Osteoblast (primary cell): ENCODE data around the gene FAM83D. TPM values are rescaled to one million over a fixed set of nuclear protein-coding genes. Genes with fewer than 3 reads are reported as not detected.

ENCODE experiments used
- DNase-seq: peaks from one replicate; pipeline ENCODE4 v3.0.0; 2011; ENCODE audit warnings: low spot score, mixed read lengths; ENCODE audit not compliant: insufficient read length; ENCODE audit errors: missing footprints
- H2AFZ ChIP-seq: 2 replicates; pipeline ENCODE4 v1.6.0; 2011; ENCODE audit warnings: mild to moderate bottlenecking, low read length
- H3K27ac ChIP-seq: 2 replicates; pipeline ENCODE4 v1.5.1; 2011; ENCODE audit warnings: mild to moderate bottlenecking, low read depth, low read length, moderate library complexity
- H3K27me3 ChIP-seq: 2 replicates; pipeline ENCODE4 v1.6.0; 2012; ENCODE audit warnings: mild to moderate bottlenecking, control low read depth, inconsistent platforms, low read length, moderate library complexity; ENCODE audit not compliant: insufficient read depth
- H3K36me3 ChIP-seq: 2 replicates; pipeline ENCODE4 v1.5.1; 2011; ENCODE audit warnings: mild to moderate bottlenecking, low read length, control low read depth, moderate library complexity; ENCODE audit not compliant: insufficient read depth
- H3K4me1 ChIP-seq: 2 replicates; pipeline ENCODE4 v1.5.1; 2011; ENCODE audit warnings: mild to moderate bottlenecking, low read length, control low read depth, moderate library complexity; ENCODE audit not compliant: insufficient read depth
- H3K4me2 ChIP-seq: 2 replicates; pipeline ENCODE4 v1.6.0; 2011; ENCODE audit warnings: mild to moderate bottlenecking, low read length; ENCODE audit not compliant: insufficient read depth
- H3K4me3 ChIP-seq: fragments of 200-600 bp; sonication (generic); 3 replicates; pipeline ENCODE4 v1.5.1; 2012; ENCODE audit warnings: mild to moderate bottlenecking, low read length, inconsistent platforms; ENCODE audit not compliant: insufficient read depth
- H3K79me2 ChIP-seq: 2 replicates; pipeline ENCODE4 v1.6.0; 2012; ENCODE audit warnings: mild to moderate bottlenecking, low read length, control low read depth, inconsistent platforms; ENCODE audit not compliant: insufficient read depth
- H3K9me3 ChIP-seq: 2 replicates; pipeline ENCODE4 v1.5.1; 2011; ENCODE audit warnings: low read depth, low read length, control low read depth
- H4K20me1 ChIP-seq: 2 replicates; pipeline ENCODE4 v1.6.0; 2012; ENCODE audit warnings: mild to moderate bottlenecking, low read length, control low read depth; ENCODE audit not compliant: insufficient read depth
- CTCF ChIP-seq: IDR thresholded peaks from 2 replicates; pipeline ENCODE4 v1.5.1; 2011; ENCODE audit warnings: mild to moderate bottlenecking, low read depth, low read length, moderate library complexity; ENCODE audit errors: extremely low read depth
- total RNA-seq: library from RNA; depleted of rRNA; stranded (reverse); fragments of >200 nt; gene quantifications from 2 replicates; pipeline ENCODE4 v1.2.3, GENCODE V29; 2012

The FAM83D gene
- total RNA-seq, 1 donor: 2.2 TPM

GRCh38 chr20:38945012-38945411 is 18.8 kb downstream of the FAM83D start:
- no peak for TF ChIP-seq CTCF
- DNase-seq: no peak
- H3K79me2 ChIP-seq: peaks cover 38% of the 10 kb centered on the region

GRCh38 chr20:38946836-38947235 is 20.6 kb downstream of the FAM83D start:
- Histone ChIP-seq H3K9me3 (no peaks in the 10 kb centered on the region), H3K27me3 (no peaks in the 10 kb centered on the region), H4K20me1 (no peaks in the 10 kb centered on the region), H3K36me3 (peaks cover 40% of the 10 kb centered on the region), H2AFZ (peak overlapping the region; percentile 28), H3K4me2 (no peak overlapping the region), H3K27ac (no peak overlapping the region), H3K4me1 (no peaks in the 10 kb centered on the region), H3K4me3 (no peak overlapping the region), H3K79me2 (peaks cover 20% of the 10 kb centered on the region)
- no peak for TF ChIP-seq CTCF
- DNase-seq: no peak

More at GRCh38 chr20:38945012-38945411, 18.8 kb downstream of the FAM83D start:
- Histone ChIP-seq H4K20me1 (peaks cover 3% of the 10 kb centered on the region), H3K4me1 (no peaks in the 10 kb centered on the region), H3K27ac (no peak overlapping the region), H3K4me3 (no peak overlapping the region), H2AFZ (no peak overlapping the region), H3K36me3 (peaks cover 35% of the 10 kb centered on the region), H3K27me3 (no peaks in the 10 kb centered on the region), H3K9me3 (no peaks in the 10 kb centered on the region), H3K4me2 (no peak overlapping the region)

GRCh38 chr20:38947931-38948362 is 21.7 kb downstream of the FAM83D start:
- no peaks in the 10 kb centered on the region for H3K27me3 ChIP-seq
- no peaks in the 10 kb centered on the region for H3K4me1 ChIP-seq
- no peaks in the 10 kb centered on the region for H4K20me1 ChIP-seq
- no peak overlapping the region for H2AFZ ChIP-seq
- H3K9me3 ChIP-seq: no peaks in the 10 kb centered on the region
- DNase-seq: no peak
- H3K27ac ChIP-seq: no peak overlapping the region
- H3K36me3 ChIP-seq: peaks cover 40% of the 10 kb centered on the region
- no peak overlapping the region for H3K4me3 ChIP-seq
- no peak for TF ChIP-seq CTCF
- H3K79me2 ChIP-seq: peaks cover 17% of the 10 kb centered on the region
- H3K4me2 ChIP-seq: no peak overlapping the region

- H4K20me1 ChIP-seq: no peaks in the 10 kb centered on the region
- H3K4me1 ChIP-seq: no peaks in the 10 kb centered on the region
- peak overlapping the region; percentile 50 for H2AFZ ChIP-seq
- H3K4me3 ChIP-seq: no peak overlapping the region
- no peak for DNase-seq
- TF ChIP-seq CTCF: no peak
- H3K27ac ChIP-seq: no peak overlapping the region
- peaks cover 30% of the 10 kb centered on the region for H3K36me3 ChIP-seq
- no peaks in the 10 kb centered on the region for H3K27me3 ChIP-seq
- H3K79me2 ChIP-seq: peaks cover 5% of the 10 kb centered on the region
- no peak overlapping the region for H3K4me2 ChIP-seq
- H3K9me3 ChIP-seq: no peaks in the 10 kb centered on the region
Observed at GRCh38 chr20:38950254-38950653, 24.0 kb downstream of the FAM83D start.
